Smooth muscle cell of the brain vasculature (primary cell): Measurements from ENCODE around the gene SMOC2.

ENCODE experiments used
- DNase-seq: peaks from one replicate; pipeline ENCODE4 v3.0.0-alpha.2; 2012; ENCODE audit warnings: low read depth, low spot score

SMOC2 gene

GRCh38 chr6:168440520-168441433 lies at the start of gene SMOC2:
Gene SMOC2, plus strand, starts transcription at chr6:168441184. Its CDS starts 187 bp downstream, at chr6:168441371.
- no peak for DNase-seq

GRCh38 chr6:168393126-168393870 lies 47.7 kb upstream of the SMOC2 start:
- no peak for DNase-seq

- DNase-seq = no peak
These were observed 46.4 kb upstream of the SMOC2 start for GRCh38 chr6:168394606-168395005.

GRCh38 chr6:168395983-168396382 lies 45.0 kb upstream of the SMOC2 start:
- DNase-seq = no peak

GRCh38 chr6:168396561-168396960 lies 44.4 kb upstream of the SMOC2 start:
- DNase-seq = no peak

DNA sequence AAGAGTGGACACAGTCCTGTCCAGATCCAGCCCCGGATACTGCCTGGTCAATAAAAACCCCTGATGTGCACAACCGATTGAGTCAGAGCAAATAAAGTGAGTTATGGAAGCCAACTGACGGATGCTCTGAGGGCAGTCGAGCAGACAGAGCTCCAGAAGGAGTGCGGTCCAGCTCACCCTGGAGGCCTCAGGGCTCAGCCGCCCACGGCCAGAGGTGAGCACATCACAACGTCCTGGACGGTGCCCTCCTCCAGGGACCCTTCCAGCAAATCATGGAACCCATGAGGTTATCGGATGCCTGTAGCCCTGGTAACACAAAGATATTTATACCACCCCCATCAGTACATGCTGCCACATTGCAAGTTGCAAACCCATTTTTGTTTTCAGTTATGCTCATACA lies 44.0 kb upstream of the SMOC2 start:
- no peak for DNase-seq

DNA sequence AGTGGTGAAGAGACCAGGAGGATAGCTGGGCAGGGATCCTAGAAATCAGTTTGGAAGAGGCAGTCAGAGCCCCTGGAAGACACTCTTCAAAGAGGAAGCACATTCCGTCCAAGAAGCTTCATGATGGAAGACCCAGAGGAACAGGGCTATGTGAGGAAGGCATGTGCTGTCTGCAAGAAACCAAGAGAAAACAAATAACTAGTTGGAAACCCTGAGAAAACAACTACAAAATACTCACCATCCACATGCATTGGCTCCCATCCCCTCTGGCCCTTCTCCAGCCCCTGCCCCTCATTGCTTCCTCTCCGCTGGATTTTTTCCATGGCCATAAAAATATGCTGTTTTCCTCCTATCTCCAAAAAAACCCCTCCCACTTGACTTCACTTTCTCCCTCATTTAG lies 40.9 kb upstream of the SMOC2 start:
- no peak for DNase-seq

- no peak for DNase-seq
These were observed 37.5 kb upstream of the SMOC2 start for GRCh38 chr6:168403370-168404005.

- DNase-seq = no peak
These were observed 36.4 kb upstream of the SMOC2 start for GRCh38 chr6:168404560-168404959.

- no peak for DNase-seq
These were observed 33.1 kb upstream of the SMOC2 start for GRCh38 chr6:168407842-168408241.

- no peak for DNase-seq
These were observed 32.4 kb upstream of the SMOC2 start for GRCh38 chr6:168408504-168409136.

DNA sequence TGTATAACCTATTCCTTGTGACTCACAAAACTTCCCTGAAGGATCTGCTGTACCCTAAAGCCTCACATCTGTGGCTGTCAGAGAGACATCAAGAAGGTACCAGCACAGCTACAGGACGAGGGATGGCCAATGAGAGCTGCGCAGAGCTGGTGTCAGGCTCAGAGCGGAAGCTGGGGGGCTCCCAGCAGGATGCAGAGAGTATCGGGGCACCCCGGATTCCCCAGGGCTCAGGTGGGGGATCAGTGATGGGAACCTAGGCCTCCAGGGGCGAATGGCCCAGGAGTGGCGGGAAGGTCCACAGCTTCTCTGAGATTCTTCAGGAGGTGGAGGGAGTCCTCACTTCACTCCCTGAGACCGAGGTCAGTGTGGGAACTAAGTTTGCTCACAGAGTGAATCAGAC lies 30.9 kb upstream of the SMOC2 start:
- DNase-seq = no peak

DNA sequence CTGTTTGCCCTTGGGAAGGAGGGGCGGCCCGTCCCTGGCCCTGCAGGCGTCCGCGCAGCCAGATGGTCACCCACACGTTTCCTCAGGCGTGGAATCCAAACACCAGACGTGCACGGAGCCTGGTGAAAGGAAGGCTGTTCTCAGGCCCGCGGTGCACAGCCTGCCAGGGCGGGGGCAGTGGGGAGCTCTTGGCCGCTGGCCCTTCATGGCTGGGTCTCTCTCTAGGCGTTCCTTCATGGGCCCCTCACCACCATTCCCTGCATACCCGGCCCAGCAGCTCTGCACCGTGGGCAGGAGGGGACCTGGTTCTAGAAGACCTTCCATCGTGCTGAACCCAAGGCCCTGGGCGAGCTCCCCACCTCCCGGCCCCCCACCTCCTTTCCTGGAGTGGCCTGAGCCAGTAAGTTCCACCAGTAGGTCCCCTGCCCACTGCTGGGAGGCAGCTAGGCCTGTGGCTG lies 30.4 kb upstream of the SMOC2 start:
- DNase-seq = no peak

DNA sequence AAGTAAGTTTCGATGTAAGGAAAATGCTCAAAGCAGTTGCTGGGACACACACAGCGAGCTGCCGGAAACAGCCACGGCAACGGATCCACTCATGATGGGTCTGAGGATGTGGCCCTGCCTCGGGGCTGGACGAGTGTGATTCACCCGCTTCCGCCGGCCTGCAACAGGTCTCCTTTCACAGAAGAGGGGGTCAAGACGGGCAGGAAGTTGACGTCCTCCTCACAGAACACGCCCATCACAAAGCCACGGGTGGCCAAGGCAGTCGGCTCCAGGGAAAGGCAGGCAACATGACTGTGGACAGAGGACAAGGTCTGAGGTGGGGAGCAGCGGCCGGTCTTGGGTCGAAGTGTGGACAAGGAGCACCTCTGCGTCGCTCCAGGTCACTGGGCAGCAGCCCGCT lies 29.9 kb upstream of the SMOC2 start:
- no peak for DNase-seq

GRCh38 chr6:168411793-168412192 lies 29.2 kb upstream of the SMOC2 start:
- no peak for DNase-seq

DNA sequence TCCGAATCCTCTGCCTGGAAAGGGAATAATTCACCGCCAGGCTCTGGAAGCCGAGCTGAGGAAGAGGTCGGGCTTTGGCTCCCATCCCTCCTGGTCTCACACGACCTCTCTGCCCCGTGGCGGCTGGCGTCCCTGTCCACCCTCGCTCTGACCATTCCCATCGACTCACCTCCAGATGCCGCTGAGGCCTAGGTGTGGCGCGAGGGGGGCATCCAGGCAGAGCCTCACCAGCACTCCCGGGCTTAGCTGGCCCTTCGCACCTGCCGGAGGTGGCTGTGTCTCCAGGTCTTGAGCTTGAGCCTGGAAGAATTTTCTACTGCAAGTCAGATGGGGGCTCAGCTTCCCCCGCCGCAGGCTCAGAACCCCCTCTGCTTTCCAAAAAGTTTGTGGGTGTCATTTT lies 28.5 kb upstream of the SMOC2 start:
- DNase-seq = no peak

DNA sequence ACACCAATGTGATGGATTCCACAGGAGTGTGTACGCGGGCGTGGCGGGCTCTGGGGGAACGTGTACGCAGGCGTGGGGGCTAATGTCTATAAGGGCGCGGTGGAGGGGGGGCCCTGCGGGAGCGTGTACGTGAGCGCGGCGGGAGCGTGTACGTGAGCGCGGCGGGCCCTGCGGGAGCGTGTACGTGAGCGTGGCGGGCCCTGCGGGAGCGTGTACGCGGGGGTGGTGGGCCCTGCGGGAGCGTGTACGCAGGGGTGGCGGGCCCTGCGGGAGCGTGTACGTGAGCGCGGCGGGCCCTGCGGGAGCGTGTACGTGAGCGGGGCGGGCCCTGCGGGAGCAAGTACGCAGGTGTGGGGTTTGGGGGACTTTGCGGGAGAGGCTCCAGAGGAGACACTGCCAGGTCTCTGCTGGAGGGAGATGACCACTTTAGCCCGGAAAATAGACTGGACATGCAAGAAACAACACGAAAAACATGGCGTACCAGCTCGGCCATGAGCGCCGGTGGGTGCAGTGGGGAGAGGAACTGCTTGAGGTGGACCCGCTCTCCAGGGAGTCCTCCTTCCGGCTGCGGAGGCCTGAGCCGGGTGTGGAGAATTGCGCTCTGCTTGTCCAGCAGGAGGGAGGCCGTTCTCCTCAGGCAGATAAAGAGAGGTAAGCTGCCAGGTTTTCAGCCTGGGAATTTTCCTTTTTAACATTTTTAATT lies 27.8 kb upstream of the SMOC2 start:
- DNase-seq = no peak

DNA sequence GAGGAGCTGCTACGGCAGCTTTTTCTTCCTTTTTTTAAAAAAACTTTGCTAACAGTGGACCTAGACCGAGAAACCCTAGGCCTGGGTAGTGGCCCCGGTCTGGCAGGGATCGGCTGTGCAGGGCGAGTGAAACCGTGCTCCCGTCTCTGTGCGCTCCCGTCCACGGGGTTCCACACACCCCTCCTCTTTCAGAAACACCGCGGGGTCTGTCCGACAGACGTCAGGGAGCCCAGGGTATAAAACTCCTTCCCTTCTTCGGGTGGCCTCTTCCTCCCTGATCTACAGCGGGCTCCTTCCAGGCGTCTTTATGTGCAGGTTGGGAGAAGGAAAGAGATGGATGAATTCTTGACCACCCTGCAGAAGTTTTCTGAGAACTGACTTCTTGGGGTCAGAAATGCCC lies 27.1 kb upstream of the SMOC2 start:
- DNase-seq = no peak

- DNase-seq = no peak
These were observed 26.5 kb upstream of the SMOC2 start for GRCh38 chr6:168414336-168415097.
